Mammary epithelial cell (primary cell): ENCODE measurements around the gene TNIK.

Experiments used
- EZH2 ChIP-seq: IDR thresholded peaks from 2 replicates; pipeline ENCODE4 v1.6.1; 2012; ENCODE audit warnings: low read length, inconsistent platforms, borderline replicate concordance
- TF ChIP-seq, protein P1 (sequence below), 2 donors: IDR thresholded peaks in 1 of 2; conservative IDR thresholded peaks in 1 of 2; 2 replicates each; pipeline ENCODE4 v1.5.1; 2011 to 2012; ENCODE audit warnings: inconsistent platforms in 2 of 2, low read length in 2 of 2, mild to moderate bottlenecking in 2 of 2, control low read depth in 1 of 2, low read depth in 1 of 2; ENCODE audit not compliant: insufficient read depth in 1 of 2; ENCODE audit errors: extremely low read depth in 1 of 2

- TF ChIP-seq, protein P1, sequence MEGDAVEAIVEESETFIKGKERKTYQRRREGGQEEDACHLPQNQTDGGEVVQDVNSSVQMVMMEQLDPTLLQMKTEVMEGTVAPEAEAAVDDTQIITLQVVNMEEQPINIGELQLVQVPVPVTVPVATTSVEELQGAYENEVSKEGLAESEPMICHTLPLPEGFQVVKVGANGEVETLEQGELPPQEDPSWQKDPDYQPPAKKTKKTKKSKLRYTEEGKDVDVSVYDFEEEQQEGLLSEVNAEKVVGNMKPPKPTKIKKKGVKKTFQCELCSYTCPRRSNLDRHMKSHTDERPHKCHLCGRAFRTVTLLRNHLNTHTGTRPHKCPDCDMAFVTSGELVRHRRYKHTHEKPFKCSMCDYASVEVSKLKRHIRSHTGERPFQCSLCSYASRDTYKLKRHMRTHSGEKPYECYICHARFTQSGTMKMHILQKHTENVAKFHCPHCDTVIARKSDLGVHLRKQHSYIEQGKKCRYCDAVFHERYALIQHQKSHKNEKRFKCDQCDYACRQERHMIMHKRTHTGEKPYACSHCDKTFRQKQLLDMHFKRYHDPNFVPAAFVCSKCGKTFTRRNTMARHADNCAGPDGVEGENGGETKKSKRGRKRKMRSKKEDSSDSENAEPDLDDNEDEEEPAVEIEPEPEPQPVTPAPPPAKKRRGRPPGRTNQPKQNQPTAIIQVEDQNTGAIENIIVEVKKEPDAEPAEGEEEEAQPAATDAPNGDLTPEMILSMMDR (conservative IDR thresholded peaks at IDR 0.05 in 1 of 2, IDR thresholded peaks at IDR 0.05 in 1 of 2; ENCODE audit: extremely low read depth in 1 of 2, insufficient read depth in 1 of 2, low read depth in 1 of 2, low read length in 2 of 2) = no peak
- TF ChIP-seq EZH2 = no peak
Observed at GRCh38 chr3:171092467-171092911, 367.7 kb downstream of the TNIK start.
